Brain microvascular endothelial cell (primary cell): ENCODE measurements around the gene BOK.

ENCODE experiments used
- DNase-seq: peaks from one replicate; pipeline ENCODE4 v3.0.0-alpha.2; 2020
- H3K27ac ChIP-seq: fragments of 250-450 bp; sonication (Bioruptor Pico); 2 replicates; pipeline ENCODE4 v1.5.1; 2020; ENCODE audit warnings: mild to moderate bottlenecking, moderate library complexity
- H3K27me3 ChIP-seq: fragments of 250-450 bp; sonication (Bioruptor Pico); replicated peaks from 2 replicates; pipeline ENCODE4 v1.5.1; 2020; ENCODE audit warnings: mild to moderate bottlenecking
- H3K36me3 ChIP-seq: fragments of 250-450 bp; sonication (Bioruptor Pico); replicated peaks from 2 replicates; pipeline ENCODE4 v1.5.1; 2020; ENCODE audit warnings: mild to moderate bottlenecking
- H3K4me3 ChIP-seq: 2 replicates; pipeline ENCODE4 v1.5.1; 2011; ENCODE audit warnings: low read depth, mild to moderate bottlenecking, control low read depth, low read length, moderate library complexity
- in situ Hi-C: cut with HindIII; loops from 2 replicates; pipeline ENCODE4 v1.10.0; 2017; ENCODE audit warnings: low sequenced_read_pairs, low pct_ligation_motif_present
- TF ChIP-seq, protein P1 (sequence below): IDR thresholded peaks from 2 replicates; pipeline ENCODE4 v1.5.1; 2011; ENCODE audit warnings: low read depth, mild to moderate bottlenecking, moderate library complexity, low read length, control low read depth, inconsistent platforms; ENCODE audit errors: missing control alignments

BOK gene

DNA sequence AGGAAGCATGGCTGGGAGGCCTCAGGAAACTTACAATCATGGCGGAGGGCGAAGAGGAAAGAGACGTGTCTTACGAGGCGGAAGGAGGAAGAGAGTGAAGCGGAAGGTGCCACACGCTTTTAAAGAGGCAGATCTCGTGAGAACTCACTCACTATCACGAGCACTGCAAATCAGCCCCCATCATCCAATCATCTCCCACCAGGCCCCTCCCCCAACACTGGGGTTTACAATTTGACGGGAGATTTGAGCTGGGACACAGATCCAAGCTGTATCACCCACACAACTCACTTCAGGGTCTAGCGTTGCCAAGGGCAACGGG lies 5.1 kb upstream of the BOK start:
- in situ Hi-C loops = no loop called here
- Histone ChIP-seq H3K4me3 (no peak overlapping the region), H3K27ac (no peak overlapping the region), H3K36me3 (no peaks in the 10 kb centered on the region), H3K27me3 (no peaks in the 10 kb centered on the region)
- DNase-seq = no peak
- TF ChIP-seq, protein P1, sequence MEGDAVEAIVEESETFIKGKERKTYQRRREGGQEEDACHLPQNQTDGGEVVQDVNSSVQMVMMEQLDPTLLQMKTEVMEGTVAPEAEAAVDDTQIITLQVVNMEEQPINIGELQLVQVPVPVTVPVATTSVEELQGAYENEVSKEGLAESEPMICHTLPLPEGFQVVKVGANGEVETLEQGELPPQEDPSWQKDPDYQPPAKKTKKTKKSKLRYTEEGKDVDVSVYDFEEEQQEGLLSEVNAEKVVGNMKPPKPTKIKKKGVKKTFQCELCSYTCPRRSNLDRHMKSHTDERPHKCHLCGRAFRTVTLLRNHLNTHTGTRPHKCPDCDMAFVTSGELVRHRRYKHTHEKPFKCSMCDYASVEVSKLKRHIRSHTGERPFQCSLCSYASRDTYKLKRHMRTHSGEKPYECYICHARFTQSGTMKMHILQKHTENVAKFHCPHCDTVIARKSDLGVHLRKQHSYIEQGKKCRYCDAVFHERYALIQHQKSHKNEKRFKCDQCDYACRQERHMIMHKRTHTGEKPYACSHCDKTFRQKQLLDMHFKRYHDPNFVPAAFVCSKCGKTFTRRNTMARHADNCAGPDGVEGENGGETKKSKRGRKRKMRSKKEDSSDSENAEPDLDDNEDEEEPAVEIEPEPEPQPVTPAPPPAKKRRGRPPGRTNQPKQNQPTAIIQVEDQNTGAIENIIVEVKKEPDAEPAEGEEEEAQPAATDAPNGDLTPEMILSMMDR = no peak

DNA sequence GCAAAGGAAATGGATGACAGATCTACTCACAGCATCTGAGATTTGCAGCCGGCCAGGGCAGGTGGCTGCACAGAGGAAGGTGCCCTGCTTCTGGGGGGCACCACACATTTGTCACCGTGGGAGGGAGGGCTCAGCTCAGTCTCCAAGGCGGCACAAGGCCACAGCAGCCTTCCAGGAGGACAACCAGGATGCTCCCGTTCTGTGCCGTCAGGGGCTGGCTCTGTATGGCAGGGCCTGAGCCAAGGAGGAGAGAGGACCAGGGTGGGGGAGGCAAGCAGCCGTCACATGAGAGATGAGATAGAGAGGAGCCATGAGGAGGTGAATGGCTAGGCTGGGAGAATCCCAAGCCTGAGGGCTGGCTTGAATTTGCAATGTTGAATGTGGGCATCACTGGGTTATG lies 4.6 kb upstream of the BOK start:
- in situ Hi-C loops = no loop called here
- Histone ChIP-seq H3K4me3 (no peak overlapping the region), H3K36me3 (no peaks in the 10 kb centered on the region), H3K27me3 (no peaks in the 10 kb centered on the region), H3K27ac (no peak overlapping the region)
- DNase-seq = no peak
- TF ChIP-seq, protein P1 = no peak

DNA sequence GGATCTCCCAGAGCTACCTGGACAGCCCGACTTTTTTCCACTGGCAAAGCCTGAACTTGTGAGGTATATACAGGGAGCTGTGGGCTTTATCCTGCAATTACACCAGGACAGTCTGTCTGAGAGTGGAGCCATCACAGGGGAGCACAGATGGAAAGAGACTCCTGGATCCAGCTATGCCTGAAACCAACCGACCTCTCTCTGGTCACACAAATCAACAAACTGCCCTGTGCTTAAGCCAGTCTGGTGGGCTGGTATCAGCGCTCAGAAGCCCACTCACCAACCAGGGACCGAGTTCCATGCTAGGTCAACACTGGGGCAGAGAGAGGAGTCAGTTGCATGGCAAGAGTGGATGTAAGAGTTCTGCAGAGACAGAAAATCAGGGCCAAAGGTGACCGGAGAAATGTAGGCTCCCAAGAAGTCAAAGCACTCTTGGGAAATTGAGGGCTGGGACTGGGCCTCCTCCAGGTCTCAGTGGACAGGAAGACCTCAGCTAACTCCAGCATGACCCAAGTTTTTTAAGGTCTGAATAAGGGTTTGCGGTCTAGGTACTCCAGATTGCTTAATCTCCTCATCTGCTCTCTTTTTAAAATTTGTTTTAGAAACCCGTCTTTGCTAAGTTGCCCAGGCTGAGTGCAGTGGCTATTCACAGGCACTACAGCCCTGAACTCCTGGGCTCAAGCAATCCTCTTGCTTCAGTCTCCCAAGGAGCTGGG lies 3.8 kb upstream of the BOK start:
- in situ Hi-C loops = no loop called here
- TF ChIP-seq, protein P1 = no peak
- no peak for DNase-seq
- Histone ChIP-seq H3K27me3 (no peaks in the 10 kb centered on the region), H3K36me3 (no peaks in the 10 kb centered on the region), H3K4me3 (no peak overlapping the region), H3K27ac (no peak overlapping the region)

DNA sequence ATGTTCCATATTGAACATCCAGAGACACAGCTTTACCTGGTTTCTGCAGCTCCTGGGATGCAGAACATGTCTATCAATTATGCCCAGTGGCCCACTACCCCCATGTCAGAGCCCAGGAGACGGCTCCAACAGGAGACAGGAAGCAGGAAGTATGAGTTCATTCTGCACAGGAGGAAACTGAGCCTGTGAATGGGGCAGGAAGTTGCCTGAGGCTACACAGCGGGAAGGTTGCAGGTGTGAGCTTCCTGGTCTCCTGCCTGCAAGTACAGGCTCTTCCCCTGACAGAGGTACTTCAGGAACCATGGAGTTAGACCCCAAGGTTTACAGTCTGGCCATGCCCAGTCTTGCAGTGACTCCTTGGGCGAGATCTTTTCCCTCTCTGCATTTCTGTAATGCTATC lies 2.8 kb upstream of the BOK start:
- no peak for DNase-seq
- in situ Hi-C loops = no loop called here
- TF ChIP-seq, protein P1 = no peak
- no peaks in the 10 kb centered on the region for H3K27me3 ChIP-seq
- no peak overlapping the region for H3K27ac ChIP-seq
- H3K36me3 ChIP-seq = no peaks in the 10 kb centered on the region
- H3K4me3 ChIP-seq = no peak overlapping the region

DNA sequence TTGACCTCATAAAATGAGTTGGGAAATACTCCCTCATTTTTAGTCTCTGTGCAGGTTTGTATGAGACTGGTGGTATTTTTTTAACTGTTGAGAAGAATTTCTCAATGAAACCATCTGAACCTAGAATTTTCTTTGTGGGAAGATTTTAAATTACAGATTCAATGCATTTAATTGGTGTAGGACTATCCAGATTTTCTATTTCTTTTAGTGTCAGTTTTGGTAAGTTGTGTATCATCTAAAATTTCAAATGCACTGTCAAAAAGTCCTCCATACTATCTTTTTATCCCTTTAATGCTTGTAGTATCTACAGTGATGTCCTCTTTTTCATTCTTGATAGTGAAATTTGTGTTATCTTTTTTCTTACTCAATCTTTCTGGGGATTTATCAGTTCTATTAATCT lies 1.8 kb upstream of the BOK start:
- Histone ChIP-seq H3K27ac (no peak overlapping the region), H3K4me3 (no peak overlapping the region), H3K27me3 (no peaks in the 10 kb centered on the region), H3K36me3 (no peaks in the 10 kb centered on the region)
- in situ Hi-C loops = no loop called here
- no peak for DNase-seq
- TF ChIP-seq, protein P1 = no peak
